ENCODE results near the gene ERCC2.

- TF ChIP-seq SUZ12 (IDR thresholded peaks at IDR 0.05; ENCODE audit: extremely low read depth, insufficient read depth, insufficient read length) = no peak
- no peak for TF ChIP-seq YY1 (IDR thresholded peaks at IDR 0.05; ENCODE audit: insufficient read depth, insufficient read length)
Measured at GRCh38 chr19:45405435-45406225, 35.3 kb upstream of the ERCC2 start.
